Stromal cell of bone marrow (primary cell): ENCODE measurements around the gene CD300LD.
"Not testable (repeated sequence)": the region's sequence is repeated elsewhere in the genome, so short reads cannot be mapped to it uniquely, and the experiment has no call there.

Source experiments
- DNase-seq: peaks from one replicate; pipeline ENCODE4 v3.0.0-alpha.2; 2012; ENCODE audit warnings: low read depth

Gene CD300LD

GRCh38 chr17:74571621-74572270 is 20.3 kb downstream of the CD300LD start:
- DNase-seq = no peak

- DNase-seq = peak; percentile 99
Measured at GRCh38 chr17:74569020-74570003, 22.8 kb downstream of the CD300LD start.

- no peak for DNase-seq
Measured at GRCh38 chr17:74568106-74568873, 23.8 kb downstream of the CD300LD start.

GRCh38 chr17:74567397-74567796 is 24.7 kb downstream of the CD300LD start, which contains the start of gene CD300H:
Gene CD300H, minus strand, starts transcription at chr17:74567509.
- no peak for DNase-seq

GRCh38 chr17:74566132-74566753 is 25.8 kb downstream of the CD300LD start:
- no peak for DNase-seq

- no peak for DNase-seq
Measured at GRCh38 chr17:74565126-74565525, 27.0 kb downstream of the CD300LD start.

GRCh38 chr17:74563358-74563757 is 28.7 kb downstream of the CD300LD start:
- DNase-seq = no peak

GRCh38 chr17:74561586-74561985 is 30.5 kb downstream of the CD300LD start:
- no peak for DNase-seq

- no peak for DNase-seq
Measured at GRCh38 chr17:74558882-74559519, 33.1 kb downstream of the CD300LD start.

GRCh38 chr17:74558402-74558801 is 33.7 kb downstream of the CD300LD start:
- not testable (repeated sequence) for DNase-seq

GRCh38 chr17:74555427-74555940 is 36.6 kb downstream of the CD300LD start:
- no peak for DNase-seq

GRCh38 chr17:74554909-74555308 is 37.2 kb downstream of the CD300LD start:
- DNase-seq = no peak

GRCh38 chr17:74552037-74552436 is 40.0 kb downstream of the CD300LD start:
- DNase-seq = no peak

GRCh38 chr17:74550602-74551001 is 41.5 kb downstream of the CD300LD start:
- DNase-seq = no peak

- no peak for DNase-seq
Measured at GRCh38 chr17:74549343-74549742, 42.7 kb downstream of the CD300LD start.

GRCh38 chr17:74547736-74548135 is 44.3 kb downstream of the CD300LD start:
- DNase-seq = no peak

- DNase-seq = no peak
Measured at GRCh38 chr17:74547264-74547663, 44.8 kb downstream of the CD300LD start.

- DNase-seq = no peak
Measured at GRCh38 chr17:74546586-74546985, 45.5 kb downstream of the CD300LD start.

- DNase-seq = no peak
Measured at GRCh38 chr17:74545843-74546230, 46.2 kb downstream of the CD300LD start, which contains the start of gene CD300C. Gene CD300C, minus strand, starts transcription at chr17:74546115. Its CDS starts 333 bp downstream, at chr17:74545782.

GRCh38 chr17:74544991-74545842 is 46.9 kb downstream of the CD300LD start:
- no peak for DNase-seq
